GM19035 (cell line): ENCODE data around the gene PRTFDC1.

Experiments used
- ATAC-seq: cut with Tn5 transposase; IDR thresholded peaks from one replicate; pipeline ENCODE4 v1.9.1; 2021; ENCODE audit not compliant: unreplicated experiment

Gene PRTFDC1

DNA sequence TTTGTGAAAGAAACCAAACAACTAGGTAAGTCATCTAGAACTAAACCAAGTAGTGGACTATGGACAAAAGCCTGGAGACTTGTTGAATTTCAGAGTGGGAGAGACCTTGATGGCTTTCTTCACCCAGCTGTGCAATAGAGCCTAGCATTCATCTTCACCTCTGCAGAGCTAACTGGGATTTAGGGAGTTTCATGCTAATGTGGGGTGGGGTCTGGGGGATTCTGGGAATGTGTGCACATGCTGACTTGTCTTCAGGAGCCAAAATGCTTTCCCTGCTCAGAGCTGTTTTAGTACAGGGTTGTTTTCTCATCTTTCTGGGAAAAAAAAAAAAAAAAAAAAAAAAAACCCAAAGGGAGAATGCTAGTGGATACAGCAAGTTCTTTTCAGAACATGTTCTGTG lies 147.4 kb downstream of the PRTFDC1 start:
- ATAC-seq = no peak

DNA sequence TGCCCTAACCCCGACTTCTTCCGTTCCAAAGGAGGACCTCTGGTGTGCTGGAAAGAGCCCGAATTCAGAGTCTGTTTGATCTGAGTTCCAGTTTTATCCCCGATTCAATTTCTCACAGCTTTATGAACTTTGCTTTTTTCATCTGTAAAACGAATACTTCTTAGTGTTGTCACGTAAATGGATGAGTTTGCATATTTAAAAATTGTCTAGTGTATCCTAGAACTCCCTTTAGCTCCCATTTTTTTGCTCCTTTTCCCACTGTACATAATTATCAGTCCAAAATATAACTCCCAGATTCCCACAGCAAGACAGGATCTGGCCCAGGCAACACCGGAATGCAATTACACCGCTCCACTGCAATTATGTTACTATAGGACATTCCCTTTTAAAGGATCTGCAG lies 148.0 kb downstream of the PRTFDC1 start:
- ATAC-seq = no peak

DNA sequence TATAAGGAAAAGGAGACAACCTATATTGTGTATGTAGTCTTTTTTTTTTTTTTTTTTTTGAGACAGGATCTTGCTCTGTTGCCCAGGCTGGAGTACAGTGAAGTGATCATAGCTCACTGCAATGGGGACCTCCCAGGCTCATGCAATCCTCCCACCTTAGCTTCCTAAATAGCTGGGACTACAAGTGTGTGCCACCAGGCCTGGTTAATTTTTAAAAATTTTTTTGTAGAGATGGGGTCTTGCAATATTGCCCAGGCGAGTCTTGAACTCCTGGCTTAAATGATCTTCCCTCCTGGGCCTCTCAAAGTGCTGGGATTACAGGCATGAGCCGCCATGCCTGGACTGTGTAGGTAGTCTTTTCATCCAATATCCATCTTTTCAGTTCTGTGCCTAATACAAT lies 150.0 kb downstream of the PRTFDC1 start:
- ATAC-seq = no peak

DNA sequence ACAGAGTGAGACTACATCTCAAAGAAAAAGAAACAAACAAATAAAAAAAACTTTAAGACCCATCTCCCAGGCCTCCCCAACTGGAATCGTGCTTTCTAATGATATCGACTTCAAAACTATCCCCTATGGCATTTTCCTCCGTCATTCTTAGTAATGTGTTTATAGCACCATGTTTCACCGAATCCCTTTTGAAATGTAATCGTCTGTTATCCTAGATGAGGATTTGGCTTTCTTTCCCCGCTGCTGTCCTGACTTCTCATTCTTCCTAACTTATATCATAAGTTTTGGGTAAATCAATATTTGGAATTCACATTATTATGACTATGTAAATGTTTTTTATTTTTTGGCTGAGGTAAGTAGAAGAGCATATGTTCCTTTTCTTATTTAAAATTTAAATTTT lies 151.5 kb downstream of the PRTFDC1 start:
- ATAC-seq = no peak
